HS-5 (cell line): Measurements from ENCODE around the gene WDFY3.

Experiments used
- DNase-seq: peaks from one replicate; pipeline ENCODE4 v3.0.0-alpha.2; 2012; ENCODE audit warnings: low read depth

WDFY3 gene

DNA sequence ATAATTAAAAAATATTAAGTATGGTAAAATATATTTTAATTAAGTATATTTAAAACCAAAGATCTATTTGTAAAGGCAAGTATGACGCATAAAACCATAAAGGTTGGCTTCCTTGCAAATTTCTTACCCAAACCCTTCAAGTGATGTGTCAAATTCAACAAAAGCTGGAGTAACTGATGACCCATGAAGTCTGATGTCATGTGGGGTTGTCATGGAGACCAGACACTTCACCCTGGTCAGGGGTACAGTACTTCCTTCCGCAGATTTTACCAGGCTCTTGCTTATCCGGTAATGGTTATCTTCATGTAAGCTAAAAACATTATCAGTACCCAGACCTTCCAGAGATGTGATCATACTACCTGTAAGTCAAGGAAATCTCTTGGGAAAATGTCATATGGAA, 170.1 kb downstream of the WDFY3 start:
- DNase-seq = no peak

DNA sequence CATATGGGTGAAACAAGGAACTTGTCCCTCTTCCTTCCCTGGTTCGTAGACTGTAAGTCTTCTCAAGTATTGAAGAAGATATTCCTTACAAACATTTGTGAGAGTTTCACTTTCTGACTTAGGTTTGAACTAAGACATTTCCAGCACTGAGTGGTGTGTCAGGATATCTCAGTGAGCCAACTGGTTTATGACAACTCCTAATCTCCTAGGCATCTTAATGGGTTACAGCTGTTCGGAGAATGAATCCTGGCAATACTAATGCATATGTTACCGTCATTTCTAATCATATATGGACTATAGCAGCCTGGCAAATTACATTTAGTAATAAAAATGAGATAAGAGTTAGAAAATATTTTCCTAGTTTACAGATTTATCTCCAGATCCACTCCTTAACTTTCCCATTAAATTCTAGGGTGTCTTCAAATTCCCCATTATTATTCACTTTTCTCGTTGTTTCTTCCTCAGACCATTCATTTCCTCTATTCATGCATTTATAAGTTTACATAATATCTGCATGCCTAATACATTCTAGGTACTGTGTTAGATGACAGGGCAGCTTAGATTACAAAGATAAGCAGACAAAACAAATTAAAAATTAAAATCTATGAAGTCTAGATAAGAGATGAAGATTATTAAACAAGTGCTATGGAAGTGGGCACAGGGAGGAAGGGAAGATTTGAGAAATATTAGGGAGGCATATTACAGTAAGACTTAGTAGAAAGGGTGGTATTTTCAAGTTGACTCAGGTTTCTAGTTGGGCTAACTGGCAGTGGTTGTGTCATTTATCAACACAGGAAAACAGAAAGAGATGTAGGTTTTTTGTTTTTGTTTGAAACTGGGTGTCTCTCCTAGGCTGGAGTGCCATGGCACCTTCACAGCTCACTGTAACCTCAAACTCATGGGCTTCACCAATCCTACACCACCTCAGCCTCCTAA, 173.9 kb downstream of the WDFY3 start:
- no peak for DNase-seq

- DNase-seq = no peak
These were observed 175.5 kb downstream of the WDFY3 start for GRCh38 chr4:84790769-84791565.

GRCh38 chr4:84786478-84786877, 180.0 kb downstream of the WDFY3 start:
- DNase-seq = no peak

DNA sequence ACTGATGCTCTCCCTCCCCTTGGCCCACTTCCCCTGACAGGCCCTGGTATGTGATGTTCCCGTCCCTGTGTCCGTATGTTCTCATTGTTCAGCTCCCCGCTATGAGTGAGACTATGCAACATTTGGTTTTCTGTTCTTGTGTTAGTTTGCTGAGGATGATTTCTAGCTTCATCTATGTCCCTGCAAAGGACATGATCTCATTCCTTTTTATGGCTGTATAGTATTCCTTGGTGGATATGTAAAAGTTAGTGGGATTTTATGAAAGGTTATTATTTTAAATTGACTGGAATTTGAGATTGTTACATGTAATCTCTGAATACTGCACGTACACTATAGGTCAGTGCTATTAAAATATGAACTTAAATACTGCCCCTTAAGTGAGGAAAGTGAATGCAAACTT, 184.0 kb downstream of the WDFY3 start:
- no peak for DNase-seq

- no peak for DNase-seq
These were observed 185.8 kb downstream of the WDFY3 start for GRCh38 chr4:84780719-84781118.

DNA sequence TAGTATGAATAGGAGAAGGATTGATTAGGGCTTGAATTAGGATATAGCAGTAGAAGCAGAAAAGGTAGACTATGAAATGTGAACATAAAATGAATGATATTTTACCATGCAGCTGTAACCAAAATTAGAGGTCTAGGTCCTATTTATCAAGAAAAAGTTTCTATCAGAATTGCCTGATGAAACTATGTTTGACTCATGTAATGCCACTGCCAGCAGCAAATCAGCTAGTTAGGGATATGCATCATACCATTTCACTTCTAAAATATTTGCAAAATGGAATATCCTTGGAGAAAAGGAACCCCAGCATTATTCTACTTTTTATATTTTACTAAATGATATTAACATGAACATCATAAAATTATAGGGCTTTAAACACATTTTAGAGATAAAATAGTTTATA, 188.4 kb downstream of the WDFY3 start:
- DNase-seq = no peak

- DNase-seq = no peak
These were observed 199.3 kb downstream of the WDFY3 start for GRCh38 chr4:84767168-84767567.

GRCh38 chr4:84753321-84753972, 213.0 kb downstream of the WDFY3 start:
- DNase-seq = no peak

DNA sequence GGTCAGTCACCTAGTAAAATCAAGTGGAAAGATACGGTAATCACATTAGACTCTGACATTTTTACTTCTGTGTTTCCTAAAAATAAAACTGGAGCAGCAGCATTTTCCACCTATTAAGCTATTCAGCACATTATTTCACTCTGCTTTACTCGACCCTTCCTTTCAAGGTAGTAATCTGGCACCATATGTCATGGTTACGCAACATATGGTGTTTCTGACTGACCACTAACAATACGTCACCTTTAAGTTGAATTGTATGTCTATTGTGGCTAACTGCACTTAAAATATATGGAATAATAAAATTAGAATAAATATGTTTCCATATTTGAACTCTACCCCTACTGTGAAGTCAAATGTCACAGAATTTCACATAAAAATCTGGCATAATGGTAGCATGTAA, 214.8 kb downstream of the WDFY3 start:
- DNase-seq = no peak

DNA sequence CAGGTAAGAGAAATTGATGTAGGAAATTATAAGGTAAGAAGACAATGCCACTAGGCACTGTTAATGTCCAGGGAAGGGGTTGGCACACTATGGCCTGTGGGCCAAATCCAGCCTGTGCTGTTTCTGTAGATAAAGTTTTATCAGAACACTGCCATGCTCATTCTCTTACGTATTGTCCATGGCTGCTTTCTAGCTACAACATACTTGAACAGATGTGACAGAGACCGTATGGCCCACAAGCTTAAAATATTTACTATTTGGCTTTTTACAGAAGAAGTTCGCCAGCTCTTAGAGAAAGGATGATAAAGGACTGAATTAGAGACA, 215.6 kb downstream of the WDFY3 start:
- no peak for DNase-seq

DNA sequence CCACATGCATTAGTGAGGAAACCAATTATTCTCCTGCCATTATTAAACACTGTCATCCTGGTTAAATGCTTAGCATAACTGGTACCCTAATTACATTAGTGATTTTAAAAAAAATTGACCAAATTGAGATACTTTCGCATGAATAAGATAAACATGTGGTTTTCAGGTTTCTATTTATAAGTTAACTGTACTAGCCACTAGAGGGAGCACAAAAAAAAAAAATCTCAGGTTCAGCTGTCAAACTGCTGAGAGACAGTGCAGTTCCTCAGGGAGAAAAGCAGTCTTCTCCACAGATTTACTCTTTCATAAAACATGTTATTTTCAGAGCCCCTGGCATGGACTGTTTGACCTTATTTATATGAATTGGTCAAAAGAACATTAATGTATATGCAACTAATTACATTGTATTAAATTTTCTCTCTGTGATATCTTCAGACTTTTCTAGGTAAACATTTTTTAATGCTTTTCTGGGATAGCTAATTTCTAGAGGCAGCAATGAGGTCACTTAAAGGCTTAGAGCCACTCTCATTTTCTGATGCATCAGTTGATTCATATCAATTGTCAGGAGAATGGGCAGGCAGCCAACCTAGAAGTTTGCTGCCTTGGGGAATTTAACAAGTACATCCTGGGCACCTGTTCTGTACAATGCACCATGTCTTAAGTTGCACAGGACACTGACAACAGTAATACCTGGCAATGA, 216.1 kb downstream of the WDFY3 start:
- peak; percentile 20 for DNase-seq

GRCh38 chr4:84740057-84740456, 226.4 kb downstream of the WDFY3 start:
- no peak for DNase-seq

DNA sequence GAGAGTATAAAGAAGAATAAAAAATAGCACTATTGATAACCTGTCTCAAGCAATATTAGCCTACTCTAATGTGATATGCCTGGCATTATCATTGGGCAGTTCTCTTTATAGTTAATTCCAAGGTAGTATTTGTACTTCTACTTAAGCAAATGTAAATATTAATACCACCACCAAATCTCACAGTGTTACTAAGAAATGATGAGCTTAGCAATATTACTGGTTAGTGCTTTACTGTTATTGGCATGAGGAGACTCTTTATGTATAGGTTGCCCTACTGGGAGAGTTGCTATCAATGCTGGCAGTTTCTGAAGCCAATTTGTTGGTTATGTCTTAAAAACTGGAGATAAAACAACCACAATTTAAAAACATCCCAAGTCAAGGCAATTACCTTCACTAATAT, 227.9 kb downstream of the WDFY3 start:
- no peak for DNase-seq

DNA sequence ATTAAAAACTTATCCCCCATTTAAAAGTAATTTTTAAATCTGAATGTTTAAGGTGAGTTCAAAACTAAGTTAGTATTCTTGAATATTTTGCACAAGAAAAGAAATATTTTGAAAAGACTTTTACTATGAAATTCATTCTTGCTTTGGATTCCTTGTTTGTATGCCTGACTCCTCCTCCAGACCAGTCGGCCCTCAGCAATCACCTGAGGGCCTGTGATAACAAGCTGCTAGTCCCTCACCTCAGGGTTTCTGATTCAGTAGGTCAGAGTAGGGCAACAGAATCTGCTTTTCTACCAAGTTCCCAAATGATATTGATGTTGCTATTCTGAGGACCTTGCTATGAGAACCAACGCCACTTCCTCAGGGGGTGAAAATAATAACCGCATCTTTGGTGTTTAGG, 228.8 kb downstream of the WDFY3 start:
- DNase-seq = no peak

DNA sequence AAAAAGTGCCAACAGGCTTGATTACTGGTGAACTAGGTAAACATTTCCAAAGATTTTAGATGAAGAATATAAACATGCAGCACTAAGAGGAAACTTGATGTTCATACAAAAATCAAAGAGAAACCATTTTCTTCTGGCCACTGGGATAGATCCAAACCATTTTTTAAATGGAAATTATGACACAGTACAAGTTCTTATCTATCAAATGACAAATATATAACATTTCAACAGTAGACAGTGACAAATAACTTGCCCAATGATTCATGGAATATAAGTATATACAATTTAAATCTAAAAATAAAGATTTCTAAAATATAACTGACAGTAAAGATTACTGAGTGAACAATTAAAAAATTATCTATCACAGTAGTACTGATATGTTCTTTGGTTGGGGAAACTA, 232.5 kb downstream of the WDFY3 start:
- DNase-seq = no peak

GRCh38 chr4:84733343-84734033, 233.0 kb downstream of the WDFY3 start:
- DNase-seq = no peak

- no peak for DNase-seq
These were observed 236.1 kb downstream of the WDFY3 start for GRCh38 chr4:84730375-84730774.

GRCh38 chr4:84727491-84727890, 239.0 kb downstream of the WDFY3 start:
- DNase-seq = no peak

DNA sequence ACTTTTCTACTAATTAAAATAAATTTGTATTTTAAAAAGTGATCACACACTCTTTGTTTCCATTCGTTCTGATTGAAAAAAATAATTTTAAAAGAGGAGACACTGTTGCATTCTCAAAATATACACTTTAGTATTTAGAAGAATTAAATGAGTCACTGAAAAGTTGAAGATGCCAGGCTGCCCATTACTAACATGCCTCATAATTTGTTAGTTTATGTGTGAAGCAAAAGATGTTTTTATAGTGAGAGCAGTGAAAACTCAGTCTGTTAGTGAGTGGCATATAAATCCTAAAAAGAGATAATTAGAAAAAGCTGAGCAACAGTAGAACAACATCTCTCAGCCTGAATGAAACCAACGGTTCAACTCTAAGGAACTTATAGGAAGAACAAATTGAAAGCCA, 240.1 kb downstream of the WDFY3 start:
- DNase-seq = no peak

DNA sequence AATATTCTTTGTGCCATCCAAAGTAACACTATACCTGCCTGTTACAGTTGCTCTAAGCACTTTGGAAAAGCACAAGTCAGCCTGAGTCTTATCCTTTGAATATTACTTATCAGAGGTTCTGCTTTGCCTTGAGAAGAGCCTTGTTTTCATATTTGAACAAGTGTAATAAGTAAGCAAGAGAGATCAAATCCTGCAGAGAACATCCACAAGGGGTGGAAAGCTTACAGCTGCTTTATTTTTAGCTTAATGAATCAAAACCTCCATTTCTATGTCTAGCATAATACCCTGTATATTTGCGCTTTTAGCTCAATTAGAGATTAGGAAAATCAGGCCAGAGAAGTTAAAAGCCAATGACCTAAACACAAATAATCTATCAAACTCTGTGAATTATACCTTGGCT, 243.8 kb downstream of the WDFY3 start:
- no peak for DNase-seq

GRCh38 chr4:84719115-84719514, 247.4 kb downstream of the WDFY3 start:
- no peak for DNase-seq
